HL-60/S4 treated with retinoic acid at 250 ng/mL for 4 days and 3 days (cell line): Measurements from ENCODE around the gene TNFRSF9.
"Not testable (repeated sequence)": the region's sequence is repeated elsewhere in the genome, so short reads cannot be mapped to it uniquely, and the experiment has no call there.

ENCODE experiments used
- in situ Hi-C: fragments of 300-500 bp; cut with MboI; formaldehyde crosslinking; loops from 2 replicates; pipeline ENCODE4 v1.7.0; 2022; ENCODE audit warnings: low sequenced_read_pairs

The TNFRSF9 gene

GRCh38 chr1:7961216-7962013 lies 20.8 kb upstream of the TNFRSF9 start, which contains the start of gene PARK7:
Gene PARK7, plus strand, starts transcription at chr1:7961711. Its CDS starts 1,075 bp downstream, at chr1:7962786.
- in situ Hi-C loops: no loop called here

- in situ Hi-C loops: no loop called here
These were observed 20.2 kb upstream of the TNFRSF9 start for GRCh38 chr1:7960867-7961215.

GRCh38 chr1:7960165-7960564 lies 19.5 kb upstream of the TNFRSF9 start:
- in situ Hi-C loops: no loop called here

- in situ Hi-C loops: no loop called here
These were observed 15.8 kb upstream of the TNFRSF9 start for GRCh38 chr1:7956218-7957032.

DNA sequence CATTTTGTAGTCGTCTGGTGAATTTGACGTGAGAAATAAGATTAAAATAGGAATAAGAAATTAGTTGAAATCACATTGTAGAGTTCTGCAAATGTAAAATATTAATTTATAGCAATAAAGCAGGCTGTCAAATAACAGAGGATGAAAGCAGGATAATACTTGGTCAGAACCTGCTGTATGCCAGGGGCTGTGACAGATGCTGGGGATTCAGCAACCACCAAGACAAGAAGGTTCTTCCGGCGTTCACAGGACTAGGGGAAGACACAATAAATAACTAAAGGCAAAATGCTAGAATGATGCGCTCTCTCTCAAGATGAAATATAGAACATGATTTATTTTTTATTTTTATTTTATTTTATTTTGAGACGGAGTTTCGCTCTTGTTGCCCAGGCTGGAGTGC lies 14.0 kb upstream of the TNFRSF9 start:
- in situ Hi-C loops: no loop called here

DNA sequence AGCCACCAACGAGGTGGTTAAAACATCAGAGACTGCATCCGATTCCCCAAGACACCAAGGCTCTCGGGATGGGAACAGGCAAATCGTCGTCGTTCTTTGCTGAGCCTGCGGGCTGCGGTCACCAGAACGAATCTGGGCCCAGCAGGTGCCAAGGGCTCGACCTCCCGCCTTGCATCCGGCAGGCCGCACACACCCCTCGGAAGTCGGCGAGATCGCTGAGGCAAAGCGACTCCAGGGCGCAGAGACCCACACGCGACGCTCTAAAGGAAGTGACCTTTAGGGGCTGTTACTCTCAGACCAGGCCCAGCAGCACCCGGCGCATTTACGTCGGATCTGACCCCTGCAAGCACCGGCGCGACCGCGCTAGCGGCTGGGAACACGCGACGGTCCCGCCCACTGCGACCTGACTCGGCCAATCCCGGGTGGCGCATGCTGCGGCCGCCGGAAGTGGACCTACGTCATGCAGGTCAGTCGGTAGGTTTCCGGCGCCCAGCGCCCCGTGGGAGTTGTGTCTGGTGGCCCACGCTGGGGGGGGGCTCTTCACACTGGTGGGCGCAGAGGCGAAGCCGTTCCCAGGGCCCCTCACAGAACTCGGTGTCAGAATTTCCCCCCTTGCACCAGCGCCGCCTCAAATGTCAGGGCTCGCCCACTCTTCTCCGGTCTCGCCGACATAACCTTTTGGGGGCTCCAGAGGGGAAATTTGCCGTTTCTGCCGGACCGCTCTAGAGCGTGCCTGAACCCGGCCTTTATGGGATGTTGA lies 13.4 kb upstream of the TNFRSF9 start:
- in situ Hi-C loops: no loop called here

- in situ Hi-C loops: not testable (repeated sequence)
These were observed 12.2 kb upstream of the TNFRSF9 start for GRCh38 chr1:7952791-7953190.

DNA sequence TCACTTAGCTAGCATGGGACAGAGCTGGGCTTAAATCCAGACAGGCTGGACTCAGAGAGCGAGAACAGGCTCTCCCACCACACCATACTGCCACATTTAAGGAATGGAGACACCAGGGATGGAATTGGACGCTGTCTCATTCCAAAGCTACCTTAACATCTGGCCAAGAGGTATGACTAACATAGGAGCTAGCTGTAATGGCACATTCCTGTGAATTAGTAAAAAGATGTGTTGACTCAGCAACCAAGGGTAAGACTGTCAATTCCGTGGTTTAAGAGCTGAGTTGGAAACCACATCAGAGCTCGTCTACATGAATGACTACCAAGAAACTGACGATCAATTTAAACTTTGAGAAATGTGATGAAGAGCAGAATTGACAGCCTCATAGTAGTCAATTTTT lies 8.3 kb upstream of the TNFRSF9 start:
- in situ Hi-C loops: no loop called here

- in situ Hi-C loops: no loop called here
These were observed 2.6 kb upstream of the TNFRSF9 start for GRCh38 chr1:7943251-7943650.

DNA sequence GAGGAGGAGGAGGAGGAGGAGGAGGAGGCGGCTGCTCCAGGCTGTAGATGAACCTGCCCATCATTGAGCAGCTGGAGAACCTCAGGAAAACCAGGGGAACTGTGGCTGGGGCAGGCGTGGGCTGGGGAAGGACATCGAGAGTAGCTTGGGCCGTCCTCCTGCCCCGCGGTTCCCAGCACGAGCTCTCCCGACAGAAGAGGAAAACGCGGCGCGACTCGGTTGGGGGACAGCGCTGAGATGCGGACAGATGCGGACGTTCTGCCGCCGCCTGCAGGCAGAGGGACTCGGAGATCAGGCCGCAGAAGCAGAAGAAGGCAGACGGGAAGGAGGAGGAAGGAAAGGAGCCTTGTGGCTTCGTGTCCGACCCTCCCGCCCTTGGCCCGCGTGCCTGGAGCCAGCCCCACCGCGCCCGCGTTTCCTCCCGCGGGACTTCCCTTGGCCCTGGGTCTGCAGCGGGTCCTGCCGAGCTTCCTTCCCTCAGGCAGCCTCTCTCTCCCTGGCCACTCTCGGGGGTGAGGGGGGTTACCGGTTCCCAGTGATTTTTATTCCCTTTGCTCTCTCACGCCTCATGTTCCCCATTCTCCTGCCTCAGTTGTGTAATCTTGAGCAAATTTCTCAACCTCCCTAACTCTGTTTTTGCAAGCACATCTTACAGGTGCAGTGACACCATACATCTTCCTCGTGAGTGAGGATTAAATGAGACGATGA lies 1.7 kb upstream of the TNFRSF9 start:
- in situ Hi-C loops: no loop called here

GRCh38 chr1:7941437-7941793 lies 776 bp upstream of the TNFRSF9 start:
- in situ Hi-C loops: no loop called here

- in situ Hi-C loops: no loop called here
These were observed 605 bp downstream of the TNFRSF9 start for GRCh38 chr1:7940034-7940433.

GRCh38 chr1:7938070-7938469 lies 2.6 kb downstream of the TNFRSF9 start:
- in situ Hi-C loops: no loop called here

DNA sequence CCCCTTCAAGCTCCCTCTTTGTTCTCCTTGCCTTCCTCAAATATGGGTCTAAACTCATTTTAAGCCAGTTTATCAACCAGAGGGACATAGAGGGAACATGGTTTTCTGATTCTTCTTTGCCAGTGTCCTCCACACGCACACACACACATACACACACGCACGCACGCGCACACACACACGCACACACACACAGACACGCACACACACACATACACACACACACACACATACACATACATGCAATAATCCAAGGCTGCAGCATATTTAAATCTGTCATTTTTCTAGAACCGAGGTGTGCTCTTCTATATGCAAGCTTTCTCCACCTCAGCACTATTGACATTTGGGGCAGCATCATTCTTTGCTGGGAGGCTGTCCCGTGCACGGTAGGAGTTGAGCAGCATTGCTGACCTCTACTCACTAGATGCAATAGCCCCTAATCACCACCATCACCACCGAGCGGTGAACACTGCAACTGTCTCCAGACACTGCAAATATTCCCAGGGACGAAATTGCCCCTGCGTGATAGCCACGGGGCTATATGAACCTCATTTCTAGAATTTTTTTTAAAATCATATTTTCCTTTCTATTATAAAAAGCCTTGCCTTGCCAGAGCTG lies 8.0 kb downstream of the TNFRSF9 start:
- in situ Hi-C loops: no loop called here

- in situ Hi-C loops: no loop called here
These were observed 9.2 kb downstream of the TNFRSF9 start for GRCh38 chr1:7931446-7931812.

GRCh38 chr1:7930645-7931445 lies 9.8 kb downstream of the TNFRSF9 start:
- in situ Hi-C loops: no loop called here

GRCh38 chr1:7929637-7930036 lies 11.0 kb downstream of the TNFRSF9 start:
- in situ Hi-C loops: no loop called here

- in situ Hi-C loops: no loop called here
These were observed 12.4 kb downstream of the TNFRSF9 start for GRCh38 chr1:7928247-7928646.

GRCh38 chr1:7927061-7927460 lies 13.6 kb downstream of the TNFRSF9 start:
- in situ Hi-C loops: not testable (repeated sequence)

- in situ Hi-C loops: loop anchor here (25.0 kb wide), 1 partner anchor 260 kb away; no protein-coding TSS in a partner anchor
These were observed 18.3 kb downstream of the TNFRSF9 start for GRCh38 chr1:7922301-7922700.
